PC-3 (cell line): Measurements from ENCODE around the gene EXOC6B. TPM values are rescaled to one million over a fixed set of nuclear protein-coding genes. Genes with fewer than 3 reads are reported as not detected.
A peak's percentile ranks its signal among the peaks of the same experiment; 100 is the strongest.

Experiments
- ATAC-seq: fragments of 200-7000 bp; cut with Tn5 transposase; 2 replicates; pipeline ENCODE4 v1.9.1; 2020; ENCODE audit warnings: mild to moderate bottlenecking, moderate library complexity
- BruUV-seq: library from RNA; stranded (reverse); fragments of 400-500 nt; replicated peaks from 2 replicates; lab custom pipeline; 2021; lab: Mats Ljungman, UMichigan
- CTCF ChIA-PET: fragments of 300-600 bp; sonication (Branson Sonifier 250); formaldehyde crosslinking; loops from one replicate; lab custom pipeline; 2022; ENCODE audit warnings: antibody characterized with exemption; lab: Charles Lee
- POLR2A ChIA-PET: fragments of 300-600 bp; sonication (Branson Sonifier 250); formaldehyde crosslinking; loops from one replicate; lab custom pipeline; 2022; ENCODE audit warnings: antibody characterized with exemption; ENCODE audit not compliant: unreplicated experiment; lab: Charles Lee
- DNase-seq: peaks from one replicate; pipeline ENCODE4 v3.0.0-alpha.2; 2015
- H2AFZ ChIP-seq: fragments of 300-600 bp; sonication (generic); 2 replicates; pipeline ENCODE4 v1.6.0; 2016; ENCODE audit warnings: antibody characterized with exemption, low read length
- H3F3A ChIP-seq: fragments of 300-600 bp; sonication (generic); one replicate; pipeline ENCODE4 v1.6.0; 2017; ENCODE audit warnings: antibody characterized with exemption, low read length, control low read depth, mild to moderate bottlenecking; ENCODE audit not compliant: unreplicated experiment
- H3K27ac ChIP-seq: fragments of 300-600 bp; sonication (generic); 2 replicates; pipeline ENCODE4 v1.5.1; 2016; ENCODE audit warnings: mild to moderate bottlenecking, low read length
- H3K27me3 ChIP-seq: fragments of 300-600 bp; sonication (generic); 2 replicates; pipeline ENCODE4 v1.6.1; 2016; ENCODE audit warnings: low read length, mixed read lengths
- H3K36me3 ChIP-seq: fragments of 300-600 bp; sonication (generic); 2 replicates; pipeline ENCODE4 v1.6.1; 2016; ENCODE audit warnings: low read depth, mixed run types, low read length, mixed read lengths
- H3K4me1 ChIP-seq: fragments of 300-600 bp; sonication (generic); 2 replicates; pipeline ENCODE4 v1.5.1; 2016; ENCODE audit warnings: low read length; ENCODE audit not compliant: insufficient read depth
- H3K4me2 ChIP-seq: fragments of 300-600 bp; sonication (generic); 2 replicates; pipeline ENCODE4 v1.6.0; 2016; ENCODE audit warnings: low read length
- H3K4me3 ChIP-seq: fragments of 300-600 bp; sonication (generic); 2 replicates; pipeline ENCODE4 v1.5.1; 2016; ENCODE audit warnings: mild to moderate bottlenecking, low read length, mixed read lengths
- H3K79me2 ChIP-seq: fragments of 300-600 bp; sonication (generic); 2 replicates; pipeline ENCODE4 v1.6.1; 2017; ENCODE audit warnings: low read length, mixed read lengths
- H3K9ac ChIP-seq: fragments of 300-600 bp; sonication (generic); 2 replicates; pipeline ENCODE4 v1.6.0; 2016; ENCODE audit warnings: mild to moderate bottlenecking, low read length
- H3K9me2 ChIP-seq: fragments of 300-600 bp; sonication (generic); replicated peaks from 2 replicates; pipeline ENCODE4 v1.6.1; 2016; ENCODE audit warnings: mixed run types, low read length, mixed read lengths
- H3K9me3 ChIP-seq: fragments of 300-600 bp; sonication (generic); 2 replicates; pipeline ENCODE4 v1.6.1; 2016; ENCODE audit warnings: low read length, mixed read lengths
- H4K20me1 ChIP-seq: fragments of 300-600 bp; sonication (generic); 2 replicates; pipeline ENCODE4 v1.6.1; 2016; ENCODE audit warnings: low read length, mixed read lengths
- EZH2 ChIP-seq: fragments of 300-600 bp; sonication (generic); IDR thresholded peaks from one replicate; pipeline ENCODE4 v1.6.1; 2017; ENCODE audit warnings: antibody characterized with exemption, mild to moderate bottlenecking, low read length; ENCODE audit not compliant: unreplicated experiment
- EZH2phosphoT487 ChIP-seq: fragments of 300-600 bp; sonication (generic); IDR thresholded peaks from 2 replicates; pipeline ENCODE4 v1.6.1; 2018; ENCODE audit warnings: mild to moderate bottlenecking, antibody characterized with exemption, low read length, borderline replicate concordance
- intact Hi-C: fragments of 100-400 bp; cut with micrococcal nuclease; formaldehyde crosslinking; loops from 2 replicates; pipeline ENCODE4 v1.9.0; 2023
- total RNA-seq: library from RNA; depleted of rRNA; stranded (reverse); fragments of >200 nt; gene quantifications from 2 replicates; pipeline ENCODE4 v1.2.3, GENCODE V29; 2014
- TF ChIP-seq, protein P1 (sequence below): fragments of 300-600 bp; sonication (generic); conservative IDR thresholded peaks from 2 replicates; pipeline ENCODE4 v1.5.1; 2017; ENCODE audit warnings: antibody characterized with exemption, low read depth, mild to moderate bottlenecking, low read length

Gene EXOC6B
- total RNA-seq, 1 experiment from 2014 or later, result 13.9 TPM

DNA sequence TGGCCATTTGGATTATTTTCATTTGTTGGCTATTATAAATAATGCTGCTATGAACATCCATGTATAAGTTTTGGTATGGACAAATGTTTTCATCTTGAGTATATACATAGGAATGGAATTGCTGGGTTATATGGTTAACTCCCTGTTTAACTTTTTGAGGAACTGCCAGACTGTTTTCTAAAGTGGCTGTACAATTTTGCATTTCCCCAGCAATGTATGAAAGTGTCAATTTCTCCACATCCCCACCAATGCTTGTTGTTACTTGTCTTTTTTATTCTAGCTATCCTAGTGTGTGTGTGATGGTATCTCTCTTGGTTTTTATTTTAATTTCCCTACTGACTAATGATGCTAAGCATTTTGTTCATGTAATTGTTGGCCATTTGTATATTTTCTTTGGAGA lies 587.5 kb downstream of the EXOC6B start:
- TF ChIP-seq EZH2 (no peak), EZH2phosphoT487 (no peak)
- TF ChIP-seq, protein P1, sequence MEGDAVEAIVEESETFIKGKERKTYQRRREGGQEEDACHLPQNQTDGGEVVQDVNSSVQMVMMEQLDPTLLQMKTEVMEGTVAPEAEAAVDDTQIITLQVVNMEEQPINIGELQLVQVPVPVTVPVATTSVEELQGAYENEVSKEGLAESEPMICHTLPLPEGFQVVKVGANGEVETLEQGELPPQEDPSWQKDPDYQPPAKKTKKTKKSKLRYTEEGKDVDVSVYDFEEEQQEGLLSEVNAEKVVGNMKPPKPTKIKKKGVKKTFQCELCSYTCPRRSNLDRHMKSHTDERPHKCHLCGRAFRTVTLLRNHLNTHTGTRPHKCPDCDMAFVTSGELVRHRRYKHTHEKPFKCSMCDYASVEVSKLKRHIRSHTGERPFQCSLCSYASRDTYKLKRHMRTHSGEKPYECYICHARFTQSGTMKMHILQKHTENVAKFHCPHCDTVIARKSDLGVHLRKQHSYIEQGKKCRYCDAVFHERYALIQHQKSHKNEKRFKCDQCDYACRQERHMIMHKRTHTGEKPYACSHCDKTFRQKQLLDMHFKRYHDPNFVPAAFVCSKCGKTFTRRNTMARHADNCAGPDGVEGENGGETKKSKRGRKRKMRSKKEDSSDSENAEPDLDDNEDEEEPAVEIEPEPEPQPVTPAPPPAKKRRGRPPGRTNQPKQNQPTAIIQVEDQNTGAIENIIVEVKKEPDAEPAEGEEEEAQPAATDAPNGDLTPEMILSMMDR, result no peak
- Histone ChIP-seq H3K4me2 (no peak overlapping the region), H3K27me3 (no peaks in the 10 kb centered on the region), H3K79me2 (no peaks in the 10 kb centered on the region), H3K9ac (no peak overlapping the region), H3K27ac (no peak overlapping the region), H4K20me1 (no peaks in the 10 kb centered on the region), H3K9me3 (no peaks in the 10 kb centered on the region), H3K36me3 (no peaks in the 10 kb centered on the region), H2AFZ (no peak overlapping the region), H3F3A (no peaks in the 10 kb centered on the region), H3K9me2 (no peaks in the 10 kb centered on the region), H3K4me3 (no peak overlapping the region), H3K4me1 (peaks cover 14% of the 10 kb centered on the region)
- POLR2A ChIA-PET, result no interaction called here
- intact Hi-C loops, result loop anchor here (5.0 kb wide), 1 partner anchor 54 kb away; no protein-coding TSS in a partner anchor
- ATAC-seq, result no peak
- DNase-seq, result no peak
- CTCF ChIA-PET, result no interaction called here
- no TSS peak for BruUV-seq

- Histone ChIP-seq H3F3A (no peaks in the 10 kb centered on the region), H3K27me3 (no peaks in the 10 kb centered on the region), H3K4me1 (peaks cover 14% of the 10 kb centered on the region), H3K36me3 (no peaks in the 10 kb centered on the region), H2AFZ (no peak overlapping the region), H3K4me2 (no peak overlapping the region), H3K27ac (no peak overlapping the region), H3K79me2 (no peaks in the 10 kb centered on the region), H3K9me3 (no peaks in the 10 kb centered on the region), H4K20me1 (no peaks in the 10 kb centered on the region), H3K9me2 (no peaks in the 10 kb centered on the region), H3K4me3 (no peak overlapping the region), H3K9ac (no peak overlapping the region)
- DNase-seq, result no peak
- no TSS peak for BruUV-seq
- ChIA-PET POLR2A (interaction anchor here (0.7 kb wide), 1 partner anchor 54 kb away, joined by 5 read pairs; no protein-coding TSS in a partner anchor), CTCF (no interaction called here)
- intact Hi-C loops, result loop anchor here (5.0 kb wide), 1 partner anchor 55 kb away; no protein-coding TSS in a partner anchor
- TF ChIP-seq EZH2 (no peak), EZH2phosphoT487 (no peak)
- TF ChIP-seq, protein P1, result no peak
- no peak for ATAC-seq
These were observed 588.3 kb downstream of the EXOC6B start for GRCh38 chr2:72237549-72237948.

DNA sequence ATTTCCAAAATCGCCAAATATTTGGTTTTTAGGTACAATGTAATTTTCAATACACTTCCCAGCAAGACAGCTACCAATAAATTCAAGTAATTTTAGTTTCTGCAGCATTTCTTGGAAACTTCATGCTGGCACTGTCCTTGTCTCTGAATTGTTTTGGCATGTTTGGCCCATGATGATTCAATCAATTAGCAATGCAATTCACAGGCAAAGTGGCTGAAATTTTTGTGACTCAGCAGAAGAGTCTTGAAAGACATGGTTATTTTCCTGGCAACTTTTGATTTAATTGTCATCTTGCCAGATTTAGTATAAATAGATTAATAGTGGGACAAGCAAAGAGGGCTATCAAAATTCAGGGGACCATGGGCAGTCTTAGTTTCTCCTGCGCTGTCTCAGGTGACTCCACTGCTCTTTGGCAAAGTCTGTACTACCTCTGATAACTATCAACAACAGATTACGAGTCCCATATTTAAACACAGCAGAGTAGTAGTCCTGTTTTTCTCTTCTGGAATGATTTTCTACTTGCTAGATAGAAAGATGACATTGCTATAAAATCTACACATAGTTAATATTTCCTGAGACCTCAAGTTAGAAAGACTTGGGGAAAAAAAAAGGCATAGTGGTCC lies 589.3 kb downstream of the EXOC6B start:
- BruUV-seq, result no TSS peak
- DNase-seq, result peak; percentile 80
- peak; percentile 78 for ATAC-seq
- Histone ChIP-seq H4K20me1 (no peaks in the 10 kb centered on the region), H3K9me2 (no peaks in the 10 kb centered on the region), H3K9me3 (no peaks in the 10 kb centered on the region), H3K9ac (no peak overlapping the region), H3K27me3 (no peaks in the 10 kb centered on the region), H3K4me2 (0 out of 2 replicates have a peak overlapping the region, but pooled peaks have one; percentile 23), H3F3A (no peaks in the 10 kb centered on the region), H3K4me1 (peaks cover 14% of the 10 kb centered on the region), H3K27ac (no peak overlapping the region), H3K4me3 (no peak overlapping the region), H3K36me3 (no peaks in the 10 kb centered on the region), H2AFZ (no peak overlapping the region), H3K79me2 (no peaks in the 10 kb centered on the region)
- ChIA-PET POLR2A (interaction anchor here (0.7 kb wide), 1 partner anchor 55 kb away, joined by 5 read pairs; no protein-coding TSS in a partner anchor), CTCF (interaction anchor here (0.6 kb wide), 1 partner anchor 638 kb away, joined by 4 read pairs; no protein-coding TSS in a partner anchor)
- TF ChIP-seq, protein P1, result no peak
- TF ChIP-seq EZH2, result no peak
- TF ChIP-seq EZH2phosphoT487, result no peak
- intact Hi-C loops, result loop anchor here (5.0 kb wide), 1 partner anchor 56 kb away; no protein-coding TSS in a partner anchor
